ENCODE results near the gene CHN2.

DNA sequence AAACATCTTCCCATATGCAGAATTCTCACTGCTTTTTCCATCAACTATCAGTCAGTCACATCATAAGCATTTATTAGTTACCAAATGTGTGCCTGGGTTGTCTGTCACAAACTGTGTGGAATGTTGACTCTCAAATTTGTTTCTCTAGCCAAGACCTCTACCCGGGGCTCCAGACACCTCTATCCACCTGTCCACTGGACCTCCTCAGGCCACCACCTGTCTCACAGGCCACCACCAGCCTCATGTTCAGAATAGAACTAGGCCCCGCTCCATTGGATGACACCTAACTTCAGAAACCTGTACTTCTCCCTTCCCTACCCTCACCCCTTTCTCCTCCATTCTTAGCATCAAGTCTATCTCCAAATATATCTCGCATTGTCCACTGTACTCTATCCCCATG is 176.9 kb downstream of the CHN2 start:
- TF ChIP-seq, protein P1, sequence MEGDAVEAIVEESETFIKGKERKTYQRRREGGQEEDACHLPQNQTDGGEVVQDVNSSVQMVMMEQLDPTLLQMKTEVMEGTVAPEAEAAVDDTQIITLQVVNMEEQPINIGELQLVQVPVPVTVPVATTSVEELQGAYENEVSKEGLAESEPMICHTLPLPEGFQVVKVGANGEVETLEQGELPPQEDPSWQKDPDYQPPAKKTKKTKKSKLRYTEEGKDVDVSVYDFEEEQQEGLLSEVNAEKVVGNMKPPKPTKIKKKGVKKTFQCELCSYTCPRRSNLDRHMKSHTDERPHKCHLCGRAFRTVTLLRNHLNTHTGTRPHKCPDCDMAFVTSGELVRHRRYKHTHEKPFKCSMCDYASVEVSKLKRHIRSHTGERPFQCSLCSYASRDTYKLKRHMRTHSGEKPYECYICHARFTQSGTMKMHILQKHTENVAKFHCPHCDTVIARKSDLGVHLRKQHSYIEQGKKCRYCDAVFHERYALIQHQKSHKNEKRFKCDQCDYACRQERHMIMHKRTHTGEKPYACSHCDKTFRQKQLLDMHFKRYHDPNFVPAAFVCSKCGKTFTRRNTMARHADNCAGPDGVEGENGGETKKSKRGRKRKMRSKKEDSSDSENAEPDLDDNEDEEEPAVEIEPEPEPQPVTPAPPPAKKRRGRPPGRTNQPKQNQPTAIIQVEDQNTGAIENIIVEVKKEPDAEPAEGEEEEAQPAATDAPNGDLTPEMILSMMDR (IDR thresholded peaks at IDR 0.05), result no peak
- TF ChIP-seq POLR2A (IDR thresholded peaks at IDR 0.05; ENCODE audit: low read length) (no peak), CHD4 (IDR thresholded peaks at IDR 0.05; ENCODE audit: borderline replicate concordance) (no peak)

All from A549 (cell line).